Gastrocnemius medialis (tissue), 4 donors: ENCODE data around the gene PTDSS2. TPM values are rescaled to one million over a fixed set of nuclear protein-coding genes. Genes with fewer than 3 reads are reported as not detected.

ENCODE experiments used
- ATAC-seq, 2 donors: fragments of 150-250 bp; one replicate each; pipeline ENCODE4 v1.9.1; 2016
- DNase-seq, 2 donors: peaks; one replicate each; pipeline ENCODE4 v3.0.0-alpha.2; 2019
- H3K27ac ChIP-seq, 4 donors: fragments of 200-600 bp; sonication (generic); 1 replicate in 1 of 4; 2 replicates in 3 of 4; pipeline ENCODE4 v1.5.1; 2016 to 2018; ENCODE audit warnings: mild to moderate bottlenecking in 2 of 4, moderate library complexity in 1 of 4
- H3K27me3 ChIP-seq, 3 donors: fragments of 200-600 bp; sonication (generic) in 2 of 3; 1 replicate in 1 of 3; 2 replicates in 2 of 3; pipeline versions ENCODE4 v1.5.1 to v1.6.0; 2016 to 2019; ENCODE audit warnings: mild to moderate bottlenecking in 1 of 3, moderate library complexity in 1 of 3
- H3K36me3 ChIP-seq, 2 donors: fragments of 200-600 bp; sonication (generic) in 1 of 2; one replicate each; pipeline ENCODE4 v1.5.1; 2017 to 2018
- H3K4me1 ChIP-seq, 2 donors: fragments of 200-600 bp; sonication (generic) in 1 of 2; one replicate each; pipeline ENCODE4 v1.5.1; 2016 to 2017; ENCODE audit warnings: mild to moderate bottlenecking in 2 of 2
- H3K4me3 ChIP-seq, 4 donors: fragments of 200-600 bp; sonication (generic) in 3 of 4; 1 replicate in 1 of 4; 2 replicates in 3 of 4; pipeline ENCODE4 v1.5.1; 2016 to 2019; ENCODE audit warnings: mild to moderate bottlenecking in 2 of 4
- H3K9me3 ChIP-seq, 3 donors: fragments of 200-600 bp; sonication (generic) in 2 of 3; 1 replicate in 1 of 3; 2 replicates in 2 of 3; pipeline ENCODE4 v1.5.1; 2016 to 2019
- POLR2A ChIP-seq, 2 donors: fragments of 450-650 bp; IDR thresholded peaks; one replicate each; pipeline ENCODE4 v1.6.1; 2017; ENCODE audit warnings: antibody characterized with exemption in 2 of 2, mild to moderate bottlenecking in 2 of 2, moderate library complexity in 2 of 2
- in situ Hi-C, 4 donors: fragments of 200-750 bp; cut with MboI; loops; one replicate each; pipeline versions ENCODE4 v1.15.0 to v1.8.0; 2017; ENCODE audit warnings: low sequenced_read_pairs in 4 of 4
- intact Hi-C: fragments of 100-400 bp; cut with DNase I; formaldehyde crosslinking; loops from one replicate; pipeline ENCODE4 v1.15.1; 2023; ENCODE audit warnings: low total_unique reads
- total RNA-seq, 4 donors: library from RNA; depleted of rRNA; stranded (reverse); fragments of >200 nt; gene quantifications; one replicate each; pipeline versions ENCODE4 v1.1.0 to v1.2.3, GENCODE V29; 2016
- TF ChIP-seq, protein P1 (sequence below), 5 experiments: fragments of 450-650 bp in 3 of 5; fragments of 200-600 bp in 2 of 5; sonication (generic) in 2 of 5; IDR thresholded peaks in 4 of 5; conservative IDR thresholded peaks in 1 of 5; 1 replicate in 4 of 5; 2 replicates in 1 of 5; pipeline ENCODE4 v1.5.1; 2016 to 2019; ENCODE audit warnings: antibody characterized with exemption in 5 of 5, mild to moderate bottlenecking in 3 of 5, moderate library complexity in 3 of 5

Gene PTDSS2
- total RNA-seq, 4 donors from 2014 or later: 21.7 to 31.5 (median 23.7) TPM

DNA sequence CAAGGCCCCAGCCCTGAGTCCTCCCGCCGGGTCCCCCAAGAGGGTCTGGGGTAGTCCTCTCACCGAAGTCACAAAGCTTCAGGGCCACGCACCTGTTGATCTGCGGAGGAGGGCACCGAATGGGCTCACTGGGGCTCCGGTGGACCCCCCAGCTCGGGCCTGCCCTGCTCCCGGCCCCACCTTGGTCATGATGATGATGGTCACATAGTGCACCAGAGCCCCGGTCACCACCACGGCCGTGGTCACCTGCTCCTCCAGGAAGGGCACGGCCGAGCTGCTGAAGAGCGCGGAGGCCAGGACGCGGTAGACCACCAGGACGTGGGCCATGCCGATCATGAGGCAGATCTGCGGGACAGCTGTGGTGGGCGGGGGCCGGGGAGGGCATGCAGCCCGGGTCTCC, 21.8 kb upstream of the PTDSS2 start:
- no peaks in the 10 kb centered on the region for H3K4me1 ChIP-seq
- no peak overlapping the region for H3K4me3 ChIP-seq
- in situ Hi-C loops: no loop called here
- H3K27me3 ChIP-seq: peaks cover 15 to 34% (median 29%) of the 10 kb centered on the region in 3 donors
- H3K36me3 ChIP-seq: no peaks in the 10 kb centered on the region
- ATAC-seq: no peak
- no peaks in the 10 kb centered on the region for H3K9me3 ChIP-seq
- H3K27ac ChIP-seq: no peak overlapping the region
- DNase-seq: no peak
- intact Hi-C loops: no loop called here
- TF ChIP-seq POLR2A (IDR thresholded peaks at IDR 0.05): no peak
- TF ChIP-seq, protein P1, sequence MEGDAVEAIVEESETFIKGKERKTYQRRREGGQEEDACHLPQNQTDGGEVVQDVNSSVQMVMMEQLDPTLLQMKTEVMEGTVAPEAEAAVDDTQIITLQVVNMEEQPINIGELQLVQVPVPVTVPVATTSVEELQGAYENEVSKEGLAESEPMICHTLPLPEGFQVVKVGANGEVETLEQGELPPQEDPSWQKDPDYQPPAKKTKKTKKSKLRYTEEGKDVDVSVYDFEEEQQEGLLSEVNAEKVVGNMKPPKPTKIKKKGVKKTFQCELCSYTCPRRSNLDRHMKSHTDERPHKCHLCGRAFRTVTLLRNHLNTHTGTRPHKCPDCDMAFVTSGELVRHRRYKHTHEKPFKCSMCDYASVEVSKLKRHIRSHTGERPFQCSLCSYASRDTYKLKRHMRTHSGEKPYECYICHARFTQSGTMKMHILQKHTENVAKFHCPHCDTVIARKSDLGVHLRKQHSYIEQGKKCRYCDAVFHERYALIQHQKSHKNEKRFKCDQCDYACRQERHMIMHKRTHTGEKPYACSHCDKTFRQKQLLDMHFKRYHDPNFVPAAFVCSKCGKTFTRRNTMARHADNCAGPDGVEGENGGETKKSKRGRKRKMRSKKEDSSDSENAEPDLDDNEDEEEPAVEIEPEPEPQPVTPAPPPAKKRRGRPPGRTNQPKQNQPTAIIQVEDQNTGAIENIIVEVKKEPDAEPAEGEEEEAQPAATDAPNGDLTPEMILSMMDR (IDR thresholded peaks at IDR 0.05 in 4 of 5, conservative IDR thresholded peaks at IDR 0.05 in 1 of 5): no peak

DNA sequence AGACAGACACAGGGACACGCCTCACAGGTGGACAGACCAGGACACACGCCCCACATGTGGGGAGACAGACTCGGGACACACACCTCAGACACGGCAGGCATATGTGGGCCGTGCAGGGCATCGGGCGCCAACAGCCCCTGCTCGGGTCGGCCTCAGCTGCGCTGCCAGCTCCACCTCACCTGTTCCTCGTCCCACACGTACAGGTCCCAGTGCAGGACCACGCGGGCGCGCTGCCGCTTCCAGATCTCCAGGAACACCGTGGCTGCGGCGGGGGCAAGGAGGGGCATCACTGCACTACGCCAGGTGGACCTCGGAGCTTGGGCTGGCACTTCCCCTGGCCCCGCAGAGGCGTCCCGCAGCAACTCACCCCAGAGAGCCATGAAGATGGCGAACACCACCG, 20.7 kb upstream of the PTDSS2 start:
- Histone ChIP-seq H3K4me3 (no peak overlapping the region), H3K36me3 (no peaks in the 10 kb centered on the region), H3K9me3 (no peaks in the 10 kb centered on the region), H3K27ac (no peak overlapping the region), H3K27me3 (peaks cover 4 to 24% (median 18%) of the 10 kb centered on the region in 3 donors), H3K4me1 (no peaks in the 10 kb centered on the region)
- TF ChIP-seq, protein P1 (IDR thresholded peaks at IDR 0.05 in 4 of 5, conservative IDR thresholded peaks at IDR 0.05 in 1 of 5): no peak
- no peak for TF ChIP-seq POLR2A (IDR thresholded peaks at IDR 0.05)
- intact Hi-C loops: no loop called here
- in situ Hi-C loops: no loop called here
- DNase-seq: no peak
- no peak for ATAC-seq

DNA sequence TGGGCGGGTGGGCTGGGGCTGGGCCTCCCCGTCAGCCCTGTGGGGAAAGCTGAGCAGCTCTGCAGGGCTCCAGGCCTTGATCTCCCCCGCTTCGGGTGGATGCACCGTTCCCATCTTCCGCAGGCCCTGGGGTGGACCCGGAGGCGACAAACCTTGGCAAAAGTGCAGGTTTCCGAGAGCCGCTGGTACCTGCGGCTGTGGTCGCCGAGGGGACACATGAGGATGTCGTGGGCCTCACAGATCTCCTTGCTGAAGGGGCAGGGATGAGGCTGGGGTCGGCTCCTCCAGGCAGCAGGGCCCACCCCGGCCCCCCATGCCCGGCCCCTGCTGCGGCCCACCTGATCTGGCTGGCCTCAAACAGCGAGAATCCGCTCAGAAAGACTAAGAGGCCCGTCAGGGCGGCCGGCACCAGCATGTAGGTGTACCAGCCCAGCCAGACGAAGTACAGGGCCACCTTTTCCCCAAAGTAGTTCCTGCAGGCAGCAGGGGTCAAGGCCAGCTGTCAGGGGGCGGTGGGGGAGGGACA, 20.1 kb upstream of the PTDSS2 start:
- ATAC-seq (no peak), DNase-seq (no peak)
- Histone ChIP-seq H3K4me1 (no peaks in the 10 kb centered on the region), H3K27ac (no peak overlapping the region), H3K36me3 (no peaks in the 10 kb centered on the region), H3K27me3 (peaks cover 0 to 19% (median 15%) of the 10 kb centered on the region in 3 donors), H3K9me3 (no peaks in the 10 kb centered on the region), H3K4me3 (no peak overlapping the region)
- TF ChIP-seq, protein P1 (IDR thresholded peaks at IDR 0.05 in 4 of 5, conservative IDR thresholded peaks at IDR 0.05 in 1 of 5): no peak
- no peak for TF ChIP-seq POLR2A (IDR thresholded peaks at IDR 0.05)
- in situ Hi-C loops (no loop called here), intact Hi-C loops (no loop called here)

DNA sequence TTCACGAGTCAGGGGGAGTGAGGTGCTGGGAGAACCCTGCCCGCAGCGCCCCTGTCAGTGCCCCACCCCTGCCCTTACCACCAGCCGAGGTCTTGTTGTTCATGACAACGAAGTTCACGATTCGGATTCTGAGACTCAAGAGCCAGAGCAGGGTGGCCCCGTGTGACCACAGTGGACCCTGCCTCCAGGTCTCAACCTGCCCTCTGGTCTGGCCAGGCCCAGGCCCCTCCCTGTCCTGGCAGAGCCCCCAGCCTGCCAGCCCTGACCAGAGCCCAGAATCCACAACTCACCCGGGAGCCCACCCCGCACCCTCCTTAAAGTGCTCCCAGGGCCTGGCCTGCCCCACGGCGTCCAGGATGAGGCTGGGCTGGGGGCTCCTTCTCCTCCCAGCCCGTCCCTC, 18.2 kb upstream of the PTDSS2 start:
- in situ Hi-C loops (no loop called here), intact Hi-C loops (no loop called here)
- Histone ChIP-seq H3K4me3 (no peak overlapping the region), H3K4me1 (no peaks in the 10 kb centered on the region), H3K27ac (no peak overlapping the region), H3K36me3 (no peaks in the 10 kb centered on the region), H3K9me3 (no peaks in the 10 kb centered on the region), H3K27me3 (peaks cover 0 to 15% (median 4%) of the 10 kb centered on the region in 3 donors)
- DNase-seq (no peak), ATAC-seq (no peak)
- TF ChIP-seq, protein P1 (IDR thresholded peaks at IDR 0.05 in 4 of 5, conservative IDR thresholded peaks at IDR 0.05 in 1 of 5): no peak
- TF ChIP-seq POLR2A (IDR thresholded peaks at IDR 0.05): no peak
